ENCODE results near the gene RASEF.

DNA sequence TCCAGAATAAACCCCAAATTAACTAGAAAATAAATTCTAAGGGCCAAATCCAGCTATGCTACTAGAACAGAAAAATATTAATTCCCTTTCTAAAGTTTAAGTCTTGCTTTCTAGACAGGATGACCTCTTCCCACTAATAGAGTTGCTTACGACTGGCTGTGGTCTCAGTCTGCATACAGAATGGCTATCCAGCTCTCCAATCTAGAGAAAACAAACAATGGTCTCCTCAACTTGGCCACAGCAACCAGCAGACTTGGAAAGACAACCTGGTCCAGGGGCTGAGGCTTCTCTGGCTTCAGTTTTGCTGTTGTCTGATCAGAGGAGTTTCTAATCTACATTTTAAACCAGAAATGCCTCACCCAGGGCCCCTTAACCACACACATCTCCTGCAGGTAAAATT, 28.9 kb downstream of the RASEF start:
- TF ChIP-seq EZH2 (IDR thresholded peaks at IDR 0.05; ENCODE audit: borderline replicate concordance, low read depth, low read length, severe bottlenecking): no peak
- TF ChIP-seq, protein P1, sequence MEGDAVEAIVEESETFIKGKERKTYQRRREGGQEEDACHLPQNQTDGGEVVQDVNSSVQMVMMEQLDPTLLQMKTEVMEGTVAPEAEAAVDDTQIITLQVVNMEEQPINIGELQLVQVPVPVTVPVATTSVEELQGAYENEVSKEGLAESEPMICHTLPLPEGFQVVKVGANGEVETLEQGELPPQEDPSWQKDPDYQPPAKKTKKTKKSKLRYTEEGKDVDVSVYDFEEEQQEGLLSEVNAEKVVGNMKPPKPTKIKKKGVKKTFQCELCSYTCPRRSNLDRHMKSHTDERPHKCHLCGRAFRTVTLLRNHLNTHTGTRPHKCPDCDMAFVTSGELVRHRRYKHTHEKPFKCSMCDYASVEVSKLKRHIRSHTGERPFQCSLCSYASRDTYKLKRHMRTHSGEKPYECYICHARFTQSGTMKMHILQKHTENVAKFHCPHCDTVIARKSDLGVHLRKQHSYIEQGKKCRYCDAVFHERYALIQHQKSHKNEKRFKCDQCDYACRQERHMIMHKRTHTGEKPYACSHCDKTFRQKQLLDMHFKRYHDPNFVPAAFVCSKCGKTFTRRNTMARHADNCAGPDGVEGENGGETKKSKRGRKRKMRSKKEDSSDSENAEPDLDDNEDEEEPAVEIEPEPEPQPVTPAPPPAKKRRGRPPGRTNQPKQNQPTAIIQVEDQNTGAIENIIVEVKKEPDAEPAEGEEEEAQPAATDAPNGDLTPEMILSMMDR (IDR thresholded peaks at IDR 0.05; ENCODE audit: extremely low read depth in 1 of 2, insufficient read depth in 1 of 2, low read depth in 1 of 2, low read length in 2 of 2): no peak
